Mesendoderm (in vitro differentiated cells): ENCODE results near the gene LRFN2.

Source experiments
- DNase-seq: peaks from one replicate; pipeline ENCODE4 v3.0.0; 2013
- H2AK5ac ChIP-seq: 2 replicates; pipeline ENCODE4 v1.6.1; 2013; ENCODE audit warnings: low read length, inconsistent platforms
- H2BK120ac ChIP-seq: 2 replicates; pipeline ENCODE4 v1.6.1; 2013; ENCODE audit warnings: low read depth, mild to moderate bottlenecking, low read length, moderate library complexity, mixed read lengths
- H2BK15ac ChIP-seq: replicated peaks from 2 replicates; pipeline ENCODE4 v1.6.1; 2013; ENCODE audit warnings: low read depth, mild to moderate bottlenecking, moderate library complexity
- H2BK5ac ChIP-seq: 2 replicates; pipeline ENCODE4 v1.6.1; 2013; ENCODE audit warnings: low read length, inconsistent platforms
- H3K18ac ChIP-seq: 2 replicates; pipeline ENCODE4 v1.6.1; 2013; ENCODE audit warnings: mild to moderate bottlenecking, low read length, mixed read lengths
- H3K23ac ChIP-seq: one replicate; pipeline ENCODE4 v1.6.1; 2013; ENCODE audit warnings: low read length
- H3K27ac ChIP-seq: 2 replicates; pipeline ENCODE4 v1.5.1; 2013; ENCODE audit warnings: low read depth, mild to moderate bottlenecking, inconsistent platforms, low read length, moderate library complexity
- H3K27me3 ChIP-seq: 2 replicates; pipeline ENCODE4 v1.6.1; 2013; ENCODE audit warnings: low read length, control low read depth, mild to moderate bottlenecking, inconsistent platforms; ENCODE audit not compliant: insufficient read depth, poor library complexity
- H3K36me3 ChIP-seq: 2 replicates; pipeline ENCODE4 v1.6.1; 2013; ENCODE audit warnings: low read length, inconsistent platforms; ENCODE audit not compliant: control insufficient read depth, insufficient read depth
- H3K4ac ChIP-seq: one replicate; pipeline ENCODE4 v1.6.1; 2013; ENCODE audit warnings: low read depth, mild to moderate bottlenecking, low read length, moderate library complexity
- H3K4me1 ChIP-seq: 2 replicates; pipeline ENCODE4 v1.6.1; 2013; ENCODE audit warnings: low read depth, low read length, inconsistent platforms; ENCODE audit not compliant: control insufficient read depth
- H3K4me2 ChIP-seq: 2 replicates; pipeline ENCODE4 v1.6.1; 2013; ENCODE audit warnings: low read length
- H3K4me3 ChIP-seq: 2 replicates; pipeline ENCODE4 v1.5.1; 2013; ENCODE audit warnings: mild to moderate bottlenecking, low read length
- H3K56ac ChIP-seq: one replicate; pipeline ENCODE4 v1.6.1; 2013; ENCODE audit warnings: low read length
- H3K79me1 ChIP-seq: 2 replicates; pipeline ENCODE4 v1.6.1; 2013; ENCODE audit warnings: low read length, inconsistent platforms
- H3K79me2 ChIP-seq: 2 replicates; pipeline ENCODE4 v1.6.1; 2013; ENCODE audit warnings: mild to moderate bottlenecking, low read length; ENCODE audit not compliant: control insufficient read depth, insufficient read depth
- H3K9ac ChIP-seq: 2 replicates; pipeline ENCODE4 v1.6.1; 2013; ENCODE audit warnings: low read length, inconsistent platforms
- H4K5ac ChIP-seq: one replicate; pipeline ENCODE4 v1.6.1; 2013; ENCODE audit warnings: low read length
- H4K8ac ChIP-seq: one replicate; pipeline ENCODE4 v1.6.1; 2013; ENCODE audit warnings: low read depth, mild to moderate bottlenecking, control low read depth, low read length, moderate library complexity
- WGBS: extraction: QIAGEN DNeasy Blood & Tissue Kit; methylation state at CpG from one replicate; pipeline ENCODE4 v1.1.7; 2013; ENCODE audit warnings: low lambda C conversion rate, missing lambda C conversion rate; ENCODE audit not compliant: insufficient coverage; ENCODE audit errors: extremely low coverage; 5-methylcytosine and 5-hydroxymethylcytosine counted together

The LRFN2 gene

GRCh38 chr6:40521496-40521895 lies 65.7 kb downstream of the LRFN2 start:
- Histone ChIP-seq H4K5ac (no peak overlapping the region), H3K23ac (no peak overlapping the region), H3K56ac (no peak overlapping the region), H3K27me3 (no peaks in the 10 kb centered on the region), H2BK5ac (no peak overlapping the region), H2BK120ac (no peak overlapping the region), H2AK5ac (no peak overlapping the region), H2BK15ac (no peak overlapping the region), H3K36me3 (no peaks in the 10 kb centered on the region), H3K79me2 (no peaks in the 10 kb centered on the region), H3K4me2 (no peak overlapping the region), H4K8ac (no peak overlapping the region), H3K27ac (no peak overlapping the region), H3K4me3 (no peak overlapping the region), H3K79me1 (no peaks in the 10 kb centered on the region), H3K4me1 (no peaks in the 10 kb centered on the region), H3K9ac (no peak overlapping the region), H3K18ac (no peak overlapping the region), H3K4ac (no peak overlapping the region)
- WGBS: no CpG with 5 or more reads among the region's 6 CpGs
- no peak for DNase-seq

- no peaks in the 10 kb centered on the region for H3K27me3 ChIP-seq
- no peak overlapping the region for H2BK5ac ChIP-seq
- no CpG with 5 or more reads among the region's 10 CpGs for WGBS
- H3K79me1 ChIP-seq: no peaks in the 10 kb centered on the region
- no peak overlapping the region for H3K18ac ChIP-seq
- H3K23ac ChIP-seq: no peak overlapping the region
- no peak overlapping the region for H3K4ac ChIP-seq
- no peak overlapping the region for H4K5ac ChIP-seq
- no peak overlapping the region for H3K27ac ChIP-seq
- no peak overlapping the region for H2AK5ac ChIP-seq
- H3K36me3 ChIP-seq: no peaks in the 10 kb centered on the region
- no peak overlapping the region for H3K9ac ChIP-seq
- no peak overlapping the region for H3K56ac ChIP-seq
- DNase-seq: no peak
- H2BK120ac ChIP-seq: no peak overlapping the region
- no peaks in the 10 kb centered on the region for H3K4me1 ChIP-seq
- no peak overlapping the region for H2BK15ac ChIP-seq
- H3K4me2 ChIP-seq: no peak overlapping the region
- no peaks in the 10 kb centered on the region for H3K79me2 ChIP-seq
- H3K4me3 ChIP-seq: no peak overlapping the region
- no peak overlapping the region for H4K8ac ChIP-seq
Observed at GRCh38 chr6:40520678-40521077, 66.5 kb downstream of the LRFN2 start.

- H2AK5ac ChIP-seq: no peak overlapping the region
- no peaks in the 10 kb centered on the region for H3K36me3 ChIP-seq
- no peak overlapping the region for H4K5ac ChIP-seq
- H3K18ac ChIP-seq: no peak overlapping the region
- no peak overlapping the region for H2BK120ac ChIP-seq
- H3K79me2 ChIP-seq: no peaks in the 10 kb centered on the region
- no peaks in the 10 kb centered on the region for H3K4me1 ChIP-seq
- no peak overlapping the region for H4K8ac ChIP-seq
- no peak overlapping the region for H3K4me3 ChIP-seq
- no peak for DNase-seq
- no peak overlapping the region for H2BK5ac ChIP-seq
- H3K27ac ChIP-seq: no peak overlapping the region
- no peak overlapping the region for H3K4me2 ChIP-seq
- no peak overlapping the region for H2BK15ac ChIP-seq
- no peaks in the 10 kb centered on the region for H3K79me1 ChIP-seq
- H3K27me3 ChIP-seq: no peaks in the 10 kb centered on the region
- H3K23ac ChIP-seq: no peak overlapping the region
- H3K4ac ChIP-seq: no peak overlapping the region
- H3K9ac ChIP-seq: no peak overlapping the region
- WGBS: no CpG with 5 or more reads among the region's 5 CpGs
- no peak overlapping the region for H3K56ac ChIP-seq
Observed at GRCh38 chr6:40520084-40520483, 67.1 kb downstream of the LRFN2 start.

- Histone ChIP-seq H3K56ac (no peak overlapping the region), H2BK120ac (no peak overlapping the region), H3K27ac (no peak overlapping the region), H3K79me2 (no peaks in the 10 kb centered on the region), H3K36me3 (no peaks in the 10 kb centered on the region), H3K9ac (no peak overlapping the region), H3K23ac (no peak overlapping the region), H2AK5ac (no peak overlapping the region), H3K79me1 (no peaks in the 10 kb centered on the region), H3K4me2 (no peak overlapping the region), H4K8ac (no peak overlapping the region), H3K4ac (no peak overlapping the region), H3K18ac (no peak overlapping the region), H3K27me3 (no peaks in the 10 kb centered on the region), H2BK15ac (no peak overlapping the region), H4K5ac (no peak overlapping the region), H2BK5ac (no peak overlapping the region), H3K4me1 (no peaks in the 10 kb centered on the region), H3K4me3 (no peak overlapping the region)
- WGBS: no CpG with 5 or more reads among the region's 5 CpGs
- DNase-seq: no peak
Observed at GRCh38 chr6:40517654-40518053, 69.5 kb downstream of the LRFN2 start.

- Histone ChIP-seq H3K36me3 (no peaks in the 10 kb centered on the region), H3K56ac (no peak overlapping the region), H4K8ac (no peak overlapping the region), H3K9ac (no peak overlapping the region), H2BK15ac (no peak overlapping the region), H3K79me2 (no peaks in the 10 kb centered on the region), H3K4me1 (no peaks in the 10 kb centered on the region), H3K23ac (no peak overlapping the region), H3K4me3 (no peak overlapping the region), H2BK5ac (no peak overlapping the region), H3K4ac (no peak overlapping the region), H3K27me3 (no peaks in the 10 kb centered on the region), H3K79me1 (no peaks in the 10 kb centered on the region), H3K27ac (no peak overlapping the region), H2AK5ac (no peak overlapping the region), H4K5ac (no peak overlapping the region), H3K4me2 (no peak overlapping the region), H3K18ac (no peak overlapping the region), H2BK120ac (no peak overlapping the region)
- DNase-seq: no peak
- WGBS: no CpG with 5 or more reads among the region's 1 CpG
Observed at GRCh38 chr6:40516429-40516828, 70.7 kb downstream of the LRFN2 start.

- WGBS: no CpG with 5 or more reads among the region's 1 CpG
- H3K27ac ChIP-seq: no peak overlapping the region
Observed at GRCh38 chr6:40512340-40512739, 74.8 kb downstream of the LRFN2 start.

More at GRCh38 chr6:40512340-40512739, 74.8 kb downstream of the LRFN2 start:
- Histone ChIP-seq H3K4me1 (no peaks in the 10 kb centered on the region), H3K79me1 (no peaks in the 10 kb centered on the region), H2BK120ac (no peak overlapping the region), H3K79me2 (no peaks in the 10 kb centered on the region), H3K56ac (no peak overlapping the region), H4K5ac (no peak overlapping the region), H2AK5ac (no peak overlapping the region), H3K27me3 (no peaks in the 10 kb centered on the region), H3K4ac (no peak overlapping the region), H3K18ac (no peak overlapping the region), H3K9ac (no peak overlapping the region), H3K4me3 (no peak overlapping the region), H3K36me3 (no peaks in the 10 kb centered on the region), H4K8ac (no peak overlapping the region), H2BK5ac (no peak overlapping the region), H3K4me2 (no peak overlapping the region), H2BK15ac (no peak overlapping the region), H3K23ac (no peak overlapping the region)
- no peak for DNase-seq
